Skeletal muscle cell (primary cell): ENCODE measurements around the gene ALPG.
"Not testable (repeated sequence)": the region's sequence is repeated elsewhere in the genome, so short reads cannot be mapped to it uniquely, and the experiment has no call there.

Experiments used
- DNase-seq: peaks from one replicate; pipeline ENCODE4 v3.0.0-alpha.2; 2010; ENCODE audit warnings: low read depth
- H3K4me3 ChIP-seq: 2 replicates; pipeline ENCODE4 v1.5.1; 2011; ENCODE audit warnings: low read depth, mild to moderate bottlenecking, control low read depth, low read length, moderate library complexity

The ALPG gene

DNA sequence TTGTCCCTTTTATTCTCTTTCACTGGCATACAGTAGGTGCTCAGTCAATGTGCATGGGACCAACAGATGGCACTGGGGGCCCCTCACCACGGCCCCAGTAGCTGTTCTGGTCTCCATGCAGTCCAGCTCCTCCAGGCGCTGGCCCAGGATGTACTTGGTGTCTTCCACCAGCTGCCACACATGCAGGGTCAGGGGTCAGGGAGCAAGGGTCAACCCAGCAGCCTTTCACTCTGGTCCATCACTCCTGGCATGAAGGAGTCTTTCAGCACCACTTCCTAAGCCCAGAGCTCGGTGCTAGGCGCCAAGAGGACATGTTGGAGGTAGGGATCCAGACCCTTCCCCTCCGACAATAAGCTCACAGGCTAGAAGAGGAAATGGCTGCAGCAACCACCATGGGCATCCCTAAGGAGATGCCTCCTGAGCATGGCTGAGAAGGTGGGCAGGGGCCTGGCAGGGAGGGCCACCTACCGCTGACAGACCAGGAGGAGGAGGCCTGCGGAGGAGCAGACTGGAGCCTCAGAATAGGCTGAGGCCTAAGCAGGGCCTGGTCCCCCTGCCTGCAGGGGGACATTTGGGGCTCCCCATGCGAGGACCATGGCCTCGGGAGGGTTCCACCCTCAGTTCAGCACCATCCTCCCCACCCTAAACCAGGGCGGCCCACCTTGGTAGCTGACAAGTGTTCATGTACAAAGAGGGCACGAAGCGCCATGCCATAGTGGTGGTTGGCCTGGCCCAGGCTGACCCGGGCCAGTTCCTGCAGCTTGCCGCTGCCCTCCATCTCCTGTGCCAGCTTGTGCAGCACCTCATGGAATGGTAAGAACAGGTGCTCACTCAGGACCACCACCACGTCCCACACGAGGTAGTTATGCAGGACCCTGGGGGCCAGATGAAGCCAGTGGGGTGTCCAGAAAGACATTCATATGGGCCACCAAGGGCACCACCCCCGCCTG is 10.2 kb downstream of the ALPG start:
- H3K4me3 ChIP-seq: no peak overlapping the region
- no peak for DNase-seq

DNA sequence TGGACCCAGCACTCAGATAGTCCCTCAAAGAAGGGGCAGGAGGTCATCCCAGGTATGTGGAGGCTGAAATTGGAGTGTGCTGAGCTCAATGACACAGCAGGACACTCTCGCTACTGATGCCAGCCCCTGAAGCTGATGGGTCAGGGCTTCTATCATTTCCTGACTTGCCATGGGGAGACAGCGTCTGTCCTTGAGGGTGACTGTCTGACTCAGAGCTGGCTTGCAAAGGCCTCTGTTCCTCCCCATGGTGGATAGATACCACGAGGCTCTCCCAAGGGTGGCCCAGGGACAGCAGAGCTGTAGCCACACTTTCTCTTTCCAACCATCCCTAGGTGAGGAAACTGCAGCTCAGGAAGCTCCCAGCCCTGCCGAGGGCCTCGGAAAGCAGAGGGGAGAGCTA is 10.8 kb downstream of the ALPG start:
- no peak overlapping the region for H3K4me3 ChIP-seq

DNA sequence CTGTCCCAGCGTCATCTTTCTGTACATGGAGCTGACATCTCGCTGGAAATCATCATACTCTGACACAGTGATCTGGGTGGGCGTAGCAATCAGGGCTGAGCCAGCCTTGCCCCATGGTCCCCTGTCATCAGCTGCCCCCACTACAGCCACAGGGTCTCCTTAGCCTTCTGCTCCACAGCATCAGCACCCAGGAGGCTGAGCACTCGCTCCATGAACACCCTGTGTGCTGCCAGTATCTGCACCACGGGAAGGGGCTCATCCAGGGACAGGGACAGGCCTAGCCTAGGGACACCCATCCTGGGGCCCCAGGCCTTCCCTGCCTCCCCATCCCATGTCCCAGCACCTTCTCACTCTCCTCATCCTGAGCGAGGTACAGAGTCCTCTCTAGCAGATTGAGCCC is 11.4 kb downstream of the ALPG start:
- H3K4me3 ChIP-seq: no peak overlapping the region
- no peak for DNase-seq

More for the DNA sequence above, 10.8 kb downstream of the ALPG start:
- no peak for DNase-seq

DNA sequence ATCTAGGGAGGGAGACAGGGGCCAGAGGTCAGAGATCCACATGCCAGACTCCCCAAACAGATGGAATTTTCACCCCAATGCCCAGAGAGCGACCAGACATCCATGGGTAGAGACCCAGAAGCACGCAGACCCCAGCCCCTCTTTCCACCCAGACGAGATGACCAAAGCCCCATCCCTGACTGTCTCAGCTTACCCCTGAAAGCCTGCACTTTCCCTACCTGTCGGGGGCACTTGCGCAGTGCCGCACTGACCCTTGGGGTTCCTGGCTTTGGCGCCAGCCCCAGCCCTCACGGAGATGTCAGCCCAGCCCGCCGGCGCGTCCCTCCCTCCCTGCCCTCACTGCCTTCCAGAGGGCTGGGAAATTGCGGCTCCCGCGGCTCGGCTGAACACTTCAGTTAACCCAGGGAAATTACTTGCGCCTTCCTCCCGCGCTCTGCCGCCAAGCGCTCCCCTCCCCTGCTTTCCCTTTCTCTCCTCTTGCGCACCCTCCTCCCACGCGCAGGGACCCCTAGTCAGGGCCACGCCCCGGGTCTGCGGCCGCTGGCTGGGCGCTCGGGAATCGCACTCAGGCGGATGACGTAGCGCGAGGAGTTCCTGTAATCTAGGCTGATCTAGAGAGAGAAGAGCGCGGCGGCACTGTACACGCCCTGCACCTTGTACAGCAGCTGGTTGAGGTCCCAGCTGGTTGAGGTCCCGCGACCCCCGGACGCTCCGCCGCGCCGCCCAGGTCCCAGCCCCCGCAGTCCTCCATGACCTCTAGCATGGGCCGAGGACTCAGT is 12.0 kb downstream of the ALPG start:
- no peak for DNase-seq
- H3K4me3 ChIP-seq: peak overlapping the region; percentile 18

DNA sequence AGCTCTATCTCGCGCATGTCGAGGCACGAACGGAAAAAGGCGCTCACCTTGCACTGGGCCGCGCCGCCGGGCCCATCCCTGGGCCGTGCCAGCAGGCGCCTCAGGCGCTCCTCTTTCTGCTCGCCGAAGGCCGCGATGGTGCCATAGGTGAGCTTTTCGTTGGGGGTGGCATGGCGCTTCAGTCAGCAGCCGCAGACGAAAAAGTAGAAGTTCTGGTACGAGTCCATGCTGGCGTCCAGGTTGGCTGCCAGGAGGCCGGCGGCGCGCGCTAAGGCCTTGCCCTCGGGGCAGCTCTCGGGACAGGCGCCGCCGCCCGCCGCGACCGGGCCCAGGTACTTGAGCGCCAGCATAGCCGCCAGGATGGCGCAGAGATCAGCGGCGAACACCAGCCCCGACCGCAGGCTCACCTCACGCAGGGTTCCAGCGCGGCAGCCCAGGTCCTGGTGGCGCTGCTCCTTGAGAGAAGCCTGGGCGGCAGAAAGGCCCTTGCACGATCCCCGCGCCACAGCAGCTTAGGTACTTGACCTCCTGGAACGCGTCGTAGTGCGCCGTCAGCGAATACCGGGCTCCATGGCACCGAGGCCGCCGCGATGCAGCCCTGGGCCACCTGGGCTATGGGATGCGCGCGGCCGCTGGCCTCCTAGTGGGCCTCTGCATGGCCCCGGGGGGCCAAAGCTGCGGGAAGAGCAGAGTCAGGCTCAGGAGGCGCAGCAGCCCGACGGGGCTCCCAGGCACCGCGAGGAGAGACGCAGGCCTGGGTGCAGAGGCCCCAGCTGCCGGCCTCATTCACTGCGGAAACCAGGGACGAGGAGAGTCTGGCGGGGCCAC is 12.8 kb downstream of the ALPG start:
- H3K4me3 ChIP-seq: no peak overlapping the region
- no peak for DNase-seq

DNA sequence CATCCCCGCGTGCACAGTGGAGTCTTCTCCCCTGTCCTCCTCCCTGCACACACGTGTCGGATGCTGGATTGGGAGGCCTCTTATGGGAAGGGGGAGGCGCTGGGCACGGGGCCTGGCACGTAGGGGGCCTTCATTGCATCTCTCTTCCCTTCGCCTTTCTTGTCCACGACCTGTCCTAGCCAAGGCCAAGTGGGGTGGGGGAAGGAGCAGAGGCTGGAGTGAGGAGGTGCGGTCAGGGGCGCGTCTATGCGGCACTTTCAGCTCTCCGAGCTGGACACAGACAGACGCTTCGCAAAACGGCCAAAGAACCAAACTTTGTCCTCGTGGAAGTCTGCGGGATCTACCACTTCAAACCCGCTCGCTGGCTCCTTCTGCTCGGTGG is 13.4 kb downstream of the ALPG start:
- H3K4me3 ChIP-seq: no peak overlapping the region
- no peak for DNase-seq

DNA sequence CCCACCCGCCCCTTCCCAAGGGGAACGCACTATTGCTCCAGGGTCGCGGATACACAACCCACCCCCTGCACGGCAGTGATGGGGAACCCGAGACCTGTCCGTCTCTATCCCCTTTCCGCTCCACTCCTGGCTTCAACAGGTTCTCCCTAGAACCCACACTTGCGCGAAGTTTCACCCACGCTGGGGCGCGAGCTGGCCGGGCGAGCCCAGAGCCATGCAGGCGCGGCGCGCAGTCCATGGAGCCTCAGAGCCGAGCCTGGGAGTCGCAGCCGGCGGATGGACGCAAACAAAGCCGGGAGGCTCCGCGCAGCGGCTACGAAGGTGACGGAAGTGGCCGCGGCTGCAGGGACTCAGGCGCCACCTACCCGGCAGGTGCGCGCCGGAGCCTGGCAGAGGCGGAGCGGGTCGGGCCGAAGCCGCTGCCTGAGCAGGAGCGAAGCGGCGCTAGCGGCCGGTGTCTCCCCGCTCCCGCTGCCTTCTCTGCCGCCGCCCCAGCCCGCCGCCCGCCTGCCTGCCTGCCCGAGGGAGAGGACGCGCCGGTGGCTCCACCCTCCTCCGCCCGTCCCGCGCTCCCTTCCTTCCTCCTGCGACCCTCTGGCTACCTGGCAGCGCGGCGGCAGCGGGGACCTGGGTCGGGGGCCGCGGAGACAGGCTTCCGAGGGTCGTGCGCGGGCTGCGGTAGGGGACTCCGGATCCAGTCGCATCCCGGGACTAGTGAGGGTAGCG is 14.0 kb downstream of the ALPG start:
- H3K4me3 ChIP-seq: no peak overlapping the region
- DNase-seq: no peak

DNA sequence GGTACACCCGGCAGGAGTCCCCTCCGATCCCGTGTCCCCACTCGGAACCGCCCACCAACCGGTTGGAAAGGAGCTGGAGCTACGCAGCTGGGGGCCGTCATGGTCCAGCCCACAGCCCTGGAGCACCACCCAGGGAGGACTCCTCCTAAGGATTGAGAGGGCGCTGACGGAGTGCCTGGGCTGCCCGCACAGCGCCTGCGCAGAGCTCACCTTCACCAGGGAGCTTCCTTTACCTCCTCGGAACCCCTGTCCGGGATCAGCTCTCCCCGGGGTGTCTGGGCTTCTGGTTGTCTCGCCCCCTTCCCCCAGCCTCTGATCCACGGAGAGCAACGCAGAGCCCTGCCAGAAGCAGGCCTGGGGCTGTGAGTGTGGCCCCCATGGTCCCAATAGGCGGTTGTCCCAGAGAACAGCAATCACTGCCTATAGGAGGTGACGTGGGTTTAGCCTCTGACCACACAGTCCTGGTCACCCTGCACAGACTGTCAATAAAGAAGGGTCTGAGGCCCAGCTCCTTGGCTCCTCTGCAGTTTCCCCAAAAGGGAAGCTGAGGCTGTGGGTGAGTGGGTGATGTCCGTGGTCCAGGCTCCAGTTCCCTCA is 14.6 kb downstream of the ALPG start:
- DNase-seq: no peak
- H3K4me3 ChIP-seq: no peak overlapping the region

DNA sequence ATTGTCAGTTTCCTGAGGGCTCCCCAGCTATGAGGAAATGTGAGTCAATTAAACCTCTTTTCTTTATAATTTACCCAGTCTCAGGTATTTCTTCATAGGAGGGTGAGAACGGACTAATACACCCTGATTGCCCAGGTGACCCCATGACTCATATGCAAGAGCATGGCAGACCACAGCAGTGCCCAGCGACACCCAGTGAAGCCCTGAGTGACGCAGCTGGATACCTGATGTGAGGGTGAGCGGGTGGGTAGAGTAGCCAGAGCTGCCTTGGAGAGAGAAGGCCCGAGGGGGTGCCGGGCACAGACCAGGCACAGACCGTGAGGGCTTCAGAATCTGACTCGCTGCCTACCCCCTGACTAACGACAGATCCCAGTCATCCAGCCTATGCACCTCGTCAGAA is 15.4 kb downstream of the ALPG start:
- H3K4me3 ChIP-seq: no peak overlapping the region
- DNase-seq: no peak

DNA sequence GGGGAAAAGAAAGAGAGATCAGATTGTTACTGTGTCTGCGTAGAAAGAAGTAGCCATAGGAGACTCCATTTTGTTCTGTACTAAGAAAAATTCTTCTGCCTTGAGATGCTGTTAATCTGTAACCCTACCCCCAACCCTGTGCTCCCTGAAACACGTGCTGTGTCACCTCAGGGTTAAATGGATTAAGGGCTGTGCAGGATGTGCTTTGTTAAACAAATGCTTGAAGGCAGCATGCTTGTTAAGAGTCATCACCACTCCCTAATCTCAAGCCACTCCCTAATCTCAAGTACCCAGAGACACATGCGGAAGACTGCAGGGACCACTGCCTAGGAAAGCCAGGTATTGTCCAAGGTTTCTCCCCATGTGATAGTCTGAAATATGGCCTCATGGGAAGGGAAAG is 16.4 kb downstream of the ALPG start:
- H3K4me3 ChIP-seq, DNase-seq: not testable (repeated sequence)

DNA sequence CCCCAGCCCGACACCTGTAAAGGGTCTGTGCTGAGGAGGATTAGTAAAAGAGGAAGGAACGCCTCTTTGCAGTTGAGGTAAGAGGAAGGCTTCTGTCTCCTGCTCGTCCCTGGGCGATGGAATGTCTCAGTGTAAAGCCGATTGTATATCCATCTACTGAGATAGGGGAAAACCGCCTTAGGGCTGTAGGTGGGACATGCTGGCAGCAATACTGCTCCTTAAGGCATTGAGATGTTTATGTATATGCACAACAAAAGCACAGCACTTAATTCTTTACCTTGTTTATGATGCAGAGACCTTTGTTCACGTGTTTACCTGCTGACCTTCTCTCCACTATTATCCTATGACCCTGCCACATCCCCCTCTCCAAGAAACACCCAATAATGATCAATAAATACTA is 16.8 kb downstream of the ALPG start:
- DNase-seq, H3K4me3 ChIP-seq: not testable (repeated sequence)

DNA sequence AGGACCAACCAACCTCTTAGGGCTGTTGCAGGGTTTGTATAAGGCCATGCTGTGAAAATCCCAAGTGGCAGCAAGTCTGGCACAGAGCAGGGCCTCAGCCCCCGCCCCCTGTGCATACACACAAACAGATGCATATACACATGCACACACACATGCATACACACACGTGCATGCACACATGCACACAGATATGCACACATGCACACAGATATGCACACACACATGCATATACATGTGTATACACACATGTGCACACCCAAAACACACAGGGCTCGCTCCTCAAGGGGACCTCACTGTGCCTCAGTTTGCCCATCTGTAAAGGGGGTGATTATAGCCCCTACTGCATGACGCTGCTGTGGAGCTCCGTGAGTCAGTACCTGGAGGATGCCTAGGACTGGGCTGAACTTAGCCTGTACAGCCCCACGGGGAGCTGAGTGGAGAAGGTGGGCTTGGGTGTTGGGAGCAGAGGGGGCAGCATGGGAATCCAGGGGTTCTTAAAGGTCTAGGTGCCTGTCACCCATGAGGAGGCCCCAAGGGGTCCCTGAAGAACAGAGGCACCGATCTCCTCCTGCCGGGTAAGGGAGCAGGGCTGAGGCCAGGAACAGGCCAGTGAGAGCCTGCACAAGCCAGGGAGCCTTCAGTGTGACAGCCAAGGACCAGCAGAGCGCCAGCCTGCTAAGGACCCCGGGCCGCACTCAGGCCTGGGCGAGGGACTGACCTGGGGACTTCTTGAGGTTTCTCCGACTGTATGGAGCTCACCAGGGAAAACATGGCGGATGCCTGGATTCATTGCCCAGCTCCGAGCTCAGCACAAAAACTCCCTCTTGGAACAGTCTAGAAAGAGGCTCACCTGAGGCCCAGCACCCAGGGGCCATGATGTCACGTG is 25.3 kb downstream of the ALPG start:
- no peak for DNase-seq
- no peak overlapping the region for H3K4me3 ChIP-seq

DNA sequence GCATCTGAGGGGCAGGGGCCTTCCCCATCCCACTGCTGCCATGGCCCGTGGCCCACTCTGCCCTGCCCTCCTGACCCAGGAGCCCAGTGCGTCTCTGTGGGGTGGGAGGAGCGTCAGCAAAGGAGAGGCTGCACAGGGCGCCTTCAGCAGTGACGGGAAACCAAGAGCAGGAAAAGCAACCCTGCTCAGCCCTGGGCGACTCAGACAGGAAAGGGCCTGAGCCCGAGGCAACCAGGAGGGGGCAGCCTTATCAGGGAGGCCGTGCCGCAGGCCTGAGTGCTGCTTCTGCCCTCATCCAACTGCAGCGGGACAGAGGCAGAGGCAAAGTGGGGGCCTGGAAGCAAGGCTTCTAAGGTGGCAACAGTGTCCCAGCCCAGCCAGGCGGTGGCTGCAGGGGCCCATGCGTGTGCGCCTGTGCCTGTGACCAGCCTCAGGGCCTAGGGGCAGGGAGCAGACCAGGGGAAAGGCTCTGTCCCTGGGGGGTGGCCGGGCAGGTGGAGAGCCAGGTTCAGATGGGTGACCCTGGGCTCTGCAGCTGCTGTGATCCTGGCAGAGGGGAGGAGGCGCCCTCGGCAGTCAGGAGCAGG is 26.0 kb downstream of the ALPG start:
- H3K4me3 ChIP-seq: no peak overlapping the region
- DNase-seq: no peak

DNA sequence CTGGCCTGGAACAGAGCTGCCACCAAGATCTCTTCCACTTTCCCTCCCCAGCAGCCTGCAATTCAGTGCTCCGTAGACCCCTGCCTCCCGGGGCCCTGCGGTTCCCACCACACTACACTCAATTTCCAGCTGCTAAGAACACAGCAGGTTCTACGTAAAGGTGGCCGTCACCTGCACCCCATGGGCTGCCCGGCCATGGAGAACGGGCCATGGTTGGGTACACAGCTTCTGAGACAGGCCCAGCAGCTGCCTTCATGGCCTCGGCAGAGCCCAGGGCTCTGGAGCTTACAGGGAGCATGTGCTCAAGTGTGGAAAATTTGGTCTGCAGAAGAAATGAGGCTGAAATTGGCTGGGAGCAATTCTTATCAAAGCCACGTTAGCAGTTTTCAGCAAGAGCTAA is 27.0 kb downstream of the ALPG start:
- H3K4me3 ChIP-seq, DNase-seq: not testable (repeated sequence)

DNA sequence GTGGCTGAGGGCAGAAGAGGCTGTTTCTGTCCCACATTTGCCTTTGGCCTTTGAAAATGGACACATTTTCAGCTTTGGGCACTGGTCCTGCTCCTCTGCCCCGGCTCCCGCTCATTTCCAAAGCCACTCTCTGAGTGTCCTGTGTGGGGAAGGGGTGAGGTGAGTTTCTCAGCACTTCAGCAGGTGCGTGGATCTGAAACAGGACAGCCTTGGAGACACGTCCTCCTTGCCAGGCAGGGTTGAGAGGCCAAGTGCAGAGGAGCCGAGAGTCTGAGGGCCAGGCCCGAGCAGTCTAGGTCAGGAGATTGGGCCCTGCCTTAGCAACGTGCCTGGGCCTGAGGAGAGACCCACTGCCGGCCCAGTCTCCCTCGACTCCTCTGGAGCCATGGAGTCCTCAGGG is 27.4 kb downstream of the ALPG start:
- no peak overlapping the region for H3K4me3 ChIP-seq
- DNase-seq: no peak

DNA sequence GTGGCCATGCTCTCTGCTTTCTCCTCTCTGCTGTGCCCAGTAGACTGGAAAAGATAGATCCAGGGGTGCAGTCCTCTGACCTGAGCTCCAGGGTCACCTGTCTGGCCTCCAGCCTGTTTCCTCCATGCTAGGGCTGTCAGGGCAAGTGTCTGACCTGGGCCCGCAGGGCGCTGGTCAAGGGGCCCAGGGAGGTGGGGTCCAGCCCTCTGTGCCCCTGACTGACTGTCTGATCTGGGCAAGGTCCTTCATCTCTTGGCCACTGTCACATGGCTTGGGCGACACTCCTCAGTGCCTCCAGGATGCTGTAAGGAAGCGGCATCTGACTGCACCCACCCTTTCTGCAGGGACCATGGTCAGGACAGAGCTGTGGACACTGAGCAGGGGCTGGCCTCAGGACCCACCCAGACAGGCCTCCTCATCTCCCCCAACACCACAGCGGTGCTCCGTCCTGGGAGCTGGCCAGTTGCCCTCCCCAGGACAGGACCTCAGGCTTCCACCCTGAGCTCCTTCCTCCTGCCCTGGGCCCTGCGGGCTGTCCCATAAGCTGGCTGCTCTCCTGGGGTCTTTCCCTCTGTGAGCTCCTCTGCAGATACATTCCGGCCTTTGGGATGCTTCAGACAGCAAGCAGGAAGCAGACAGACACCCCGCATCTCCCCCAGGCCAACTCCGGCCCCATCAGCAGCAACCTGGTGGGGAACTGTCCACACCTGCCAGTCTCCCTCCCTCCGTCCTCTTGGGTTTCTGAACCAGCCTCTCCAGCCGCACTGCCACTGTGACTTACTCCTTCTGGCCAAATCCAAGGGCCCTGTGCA is 28.1 kb downstream of the ALPG start:
- no peak overlapping the region for H3K4me3 ChIP-seq
- DNase-seq: no peak

DNA sequence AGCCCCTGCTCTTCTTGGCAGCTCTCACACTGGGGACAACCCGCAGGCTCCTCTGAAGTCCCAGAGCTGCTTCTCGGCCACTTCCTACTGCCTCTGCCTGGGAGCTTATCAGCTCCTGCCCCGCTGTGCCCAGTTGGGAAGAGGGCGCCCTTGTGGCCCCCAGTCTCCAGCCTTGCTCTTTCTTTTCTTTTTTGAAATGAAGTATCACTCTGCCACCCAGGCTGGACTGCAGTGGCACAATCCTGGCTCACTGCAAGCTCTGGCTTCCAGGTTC is 28.7 kb downstream of the ALPG start:
- no peak for DNase-seq
- H3K4me3 ChIP-seq: no peak overlapping the region
